ENCODE results near the gene SDCBP2. TPM values are rescaled to one million over a fixed set of nuclear protein-coding genes. Genes with fewer than 3 reads are reported as not detected.

Gene SDCBP2
- total RNA-seq, 4 donors from 2014 or later: 2.3 to 12.1 (median 6.6) TPM

- no peak for TF ChIP-seq CTCF (IDR thresholded peaks at IDR 0.05; ENCODE audit: low read depth)
Observed at GRCh38 chr20:1280195-1281102, 48.5 kb downstream of the SDCBP2 start.

DNA sequence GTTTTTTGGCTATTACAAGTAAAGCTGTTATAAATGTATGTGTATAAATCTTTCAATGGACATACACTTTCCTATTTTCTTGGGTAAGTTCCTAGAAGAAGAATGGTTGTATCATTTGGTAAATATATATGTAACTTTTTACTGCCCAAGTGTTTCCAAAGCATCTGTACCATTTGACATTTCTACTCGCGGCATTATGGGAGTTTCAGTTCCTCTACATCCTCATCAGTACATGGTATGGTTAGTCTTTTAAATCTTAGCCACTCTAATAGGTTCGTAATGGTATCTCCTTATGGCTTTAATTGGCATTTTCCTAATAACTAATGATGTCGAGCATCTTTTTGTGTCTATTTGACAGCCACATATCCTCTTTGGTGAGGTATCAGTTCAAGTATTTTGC is 49.9 kb downstream of the SDCBP2 start:
- no peak for TF ChIP-seq CTCF (IDR thresholded peaks at IDR 0.05; ENCODE audit: low read depth)

DNA sequence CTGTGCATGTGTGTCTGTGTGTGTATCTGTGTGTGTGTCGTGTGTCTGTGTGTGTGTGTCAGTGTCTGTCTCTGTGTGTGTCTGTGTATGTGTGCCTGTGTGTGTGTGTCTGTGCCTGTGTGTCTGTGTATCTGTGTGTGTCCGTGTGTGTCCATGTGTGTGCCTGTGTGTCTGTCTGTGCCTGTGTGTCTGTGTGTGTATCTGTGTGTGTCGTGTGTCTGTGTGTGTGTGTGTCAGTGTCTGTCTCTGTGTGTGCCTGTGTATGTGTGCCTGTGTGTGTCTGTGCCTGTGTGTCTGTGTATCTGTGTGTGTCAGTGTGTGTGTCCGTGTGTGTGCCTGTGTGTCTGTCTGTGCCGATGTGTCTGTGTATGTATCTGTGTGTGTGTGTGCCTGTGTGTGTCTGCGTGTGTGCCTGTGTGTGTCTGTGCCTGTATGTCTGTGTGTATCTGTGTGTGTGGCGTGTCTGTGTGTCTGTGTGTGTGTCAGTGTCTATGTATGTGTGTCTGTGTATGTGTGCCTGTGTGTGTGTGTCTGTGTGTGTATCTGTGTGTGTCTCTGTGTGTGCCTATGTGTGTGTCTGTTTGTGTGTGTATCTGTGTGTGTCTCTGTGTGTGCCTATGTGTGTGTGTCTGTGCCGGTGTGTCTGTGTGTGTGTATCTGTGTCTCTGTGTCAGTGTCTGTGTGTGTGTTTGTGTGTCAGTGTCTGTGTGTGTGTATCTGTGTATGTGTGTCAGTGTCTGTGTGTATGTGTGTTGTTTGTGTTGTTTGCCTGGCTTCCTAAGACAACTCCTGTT is 51.2 kb downstream of the SDCBP2 start:
- no peak for TF ChIP-seq CTCF (IDR thresholded peaks at IDR 0.05; ENCODE audit: low read depth)

GRCh38 chr20:1275919-1276318 is 53.0 kb downstream of the SDCBP2 start:
- no peak for TF ChIP-seq CTCF (IDR thresholded peaks at IDR 0.05; ENCODE audit: low read depth)

- TF ChIP-seq CTCF (IDR thresholded peaks at IDR 0.05; ENCODE audit: low read depth): no peak
Observed at GRCh38 chr20:1274485-1275311, 54.2 kb downstream of the SDCBP2 start.

DNA sequence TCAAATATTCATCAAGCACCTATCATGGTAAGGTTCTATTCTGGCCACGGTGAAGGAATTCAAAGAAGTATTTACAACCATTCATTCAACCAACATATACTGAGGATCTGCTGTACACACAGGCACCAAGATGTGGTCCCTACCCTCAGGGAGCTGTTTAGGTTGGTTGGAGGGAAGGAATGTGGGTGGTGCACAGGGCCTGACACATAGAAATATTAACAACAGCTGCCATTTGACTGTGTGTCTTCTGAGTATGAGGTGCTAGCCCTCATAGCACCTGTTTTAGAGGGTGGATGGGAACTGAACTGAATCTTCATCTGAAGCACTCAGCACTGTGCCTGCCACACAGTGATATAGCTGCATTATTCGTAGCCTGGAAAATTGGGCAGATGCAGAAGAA is 55.6 kb downstream of the SDCBP2 start:
- no peak for TF ChIP-seq CTCF (IDR thresholded peaks at IDR 0.05; ENCODE audit: low read depth)

Data from subcutaneous adipose tissue (tissue), 4 donors.